K562 (cell line): ENCODE measurements around the gene RETN. TPM values are rescaled to one million over a fixed set of nuclear protein-coding genes. Genes with fewer than 3 reads are reported as not detected.
A peak's percentile ranks its signal among the peaks of the same experiment; 100 is the strongest.

Experiments
- CHD7 ChIP-seq: fragments of 200-600 bp; sonication (generic); IDR thresholded peaks from one replicate; pipeline ENCODE4 v1.6.1; 2012; ENCODE audit warnings: mild to moderate bottlenecking, low read depth, low read length, inconsistent platforms
- HOMEZ ChIP-seq: fragments of 250-450 bp; sonication (Bioruptor Pico); IDR thresholded peaks from 2 replicates; pipeline ENCODE4 v1.4.0; 2020; ENCODE audit warnings: mild to moderate bottlenecking, moderate library complexity
- HSF4 ChIP-seq: fragments of 250-450 bp; sonication (Bioruptor Pico); IDR thresholded peaks from 2 replicates; pipeline ENCODE4 v2.1.2; 2022; ENCODE audit warnings: mild to moderate bottlenecking, moderate library complexity, borderline replicate concordance
- KAT7 ChIP-seq: sonication (generic); formaldehyde crosslinking; IDR thresholded peaks from 2 replicates; pipeline ENCODE4 v1.8.0; 2022; ENCODE audit warnings: missing genetic modification reagents, mild to moderate bottlenecking, borderline replicate concordance
- KDM4B ChIP-seq, 2 experiments: fragments of 450-650 bp in 1 of 2; sonication (generic) in 1 of 2; IDR thresholded peaks; 2 replicates each; pipeline ENCODE4 v1.6.1; 2016 to 2017; ENCODE audit warnings: borderline replicate concordance in 2 of 2, antibody characterized with exemption in 1 of 2, low read depth in 1 of 2, mild to moderate bottlenecking in 1 of 2
- MCM2 ChIP-seq: fragments of 450-650 bp; IDR thresholded peaks from 2 replicates; pipeline ENCODE4 v1.6.1; 2017; ENCODE audit warnings: low read depth, mild to moderate bottlenecking
- MIER1 ChIP-seq: fragments of 450-650 bp; IDR thresholded peaks from 2 replicates; pipeline ENCODE4 v1.6.1; 2016; ENCODE audit warnings: antibody characterized with exemption, mild to moderate bottlenecking, low read depth
- PHF21A ChIP-seq: fragments of 450-650 bp; IDR thresholded peaks from 2 replicates; pipeline ENCODE4 v1.6.1; 2017; ENCODE audit warnings: low read depth, borderline replicate concordance
- RBM15 ChIP-seq: fragments of 200-400 bp; formaldehyde crosslinking; IDR thresholded peaks from 2 replicates; pipeline ENCODE4 v1.6.1; 2018; ENCODE audit warnings: mild to moderate bottlenecking, low read length, moderate library complexity; ENCODE audit not compliant: insufficient read depth
- SOX6 ChIP-seq: fragments of 450-650 bp; IDR thresholded peaks from 2 replicates; pipeline ENCODE4 v1.6.1; 2014; ENCODE audit warnings: mild to moderate bottlenecking
- TGIF2 ChIP-seq: sonication (generic); formaldehyde crosslinking; IDR thresholded peaks from 2 replicates; pipeline ENCODE4 v1.8.1; 2022; ENCODE audit warnings: mild to moderate bottlenecking, missing genetic modification reagents, moderate library complexity
- ZKSCAN8 ChIP-seq: fragments of 200-800 bp; sonication (Bioruptor generic); IDR thresholded peaks from 2 replicates; pipeline ENCODE4 v1.6.1; 2016; ENCODE audit warnings: missing genetic modification characterization, missing compliant biosample characterization
- polyA plus RNA-seq, 8 experiments: library from polyadenylated mRNA; depleted of rRNA in 4 of 8; stranded (reverse) in 5 of 8; unstranded in 3 of 8; fragments of >200 nt; fragmentation: Nextera tagmentation in 2 of 8; fragmentation: Illumina TruSeq in 1 of 8; extraction: Ambion mirVana in 2 of 8; extraction: Trizol in 1 of 8; gene quantifications; 2 replicates each; pipeline versions ENCODE4 v1.2.1 to v1.2.3, GENCODE V29; 2011 to 2014; ENCODE audit warnings: inconsistent platforms in 1 of 8, missing spikeins in 1 of 8
- total RNA-seq, 7 experiments: library from RNA; depleted of rRNA in 6 of 7; stranded (reverse); fragments of >200 nt in 6 of 7; fragmentation: Illumina TruSeq in 2 of 7; extraction: Trizol in 2 of 7; gene quantifications; 2 replicates each; pipeline versions ENCODE4 v1.2.1 to v1.2.3, GENCODE V29; 2011 to 2021; ENCODE audit warnings: low replicate concordance in 1 of 7
- TF ChIP-seq, protein P1 (sequence below): fragments of 250-450 bp; sonication (Bioruptor Pico); IDR thresholded peaks from 2 replicates; pipeline ENCODE4 v1.5.0; 2022; ENCODE audit warnings: mild to moderate bottlenecking

The RETN gene
- total and polyA plus RNA-seq, 9 of the 15 experiments (the other 6 are each of a cell fraction or from before 2014, with no cell fraction given), result not detected

DNA sequence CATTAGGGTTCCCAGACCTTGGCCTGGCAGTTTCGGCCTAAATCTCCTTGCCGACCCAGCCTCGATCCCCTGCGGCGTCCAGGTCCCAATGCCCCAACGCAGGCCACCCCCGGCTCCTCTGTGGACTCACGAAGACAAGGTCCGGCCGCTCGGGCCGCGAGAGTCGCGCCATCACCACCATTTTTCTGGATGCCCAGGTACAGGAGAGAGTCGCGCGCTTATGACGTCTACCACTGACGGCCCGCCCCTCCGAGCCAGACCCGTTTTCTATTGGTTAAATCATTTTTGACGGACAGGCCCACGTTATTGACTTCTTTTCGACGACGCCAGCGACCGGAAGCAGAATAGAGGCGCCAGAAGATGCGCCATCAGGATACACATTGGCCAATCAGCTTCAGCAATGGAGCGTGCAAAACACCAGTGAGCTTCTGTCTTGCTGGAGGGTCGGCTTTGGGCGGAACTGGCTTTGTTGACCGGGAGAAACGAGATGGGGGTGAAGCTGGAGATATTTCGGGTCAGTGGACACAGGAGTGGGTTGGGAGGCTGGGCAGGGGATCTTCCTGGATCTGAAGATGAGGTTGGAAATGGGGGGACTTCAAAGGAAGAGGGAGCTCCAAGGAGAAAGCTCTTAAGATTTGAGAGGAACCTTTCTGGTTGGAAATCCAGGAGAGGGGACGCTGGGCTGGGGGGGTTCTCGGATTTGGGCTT, 39.3 kb upstream of the RETN start, which contains the start of the genes PET100 and XAB2 (continued):
- TF ChIP-seq, protein P1, sequence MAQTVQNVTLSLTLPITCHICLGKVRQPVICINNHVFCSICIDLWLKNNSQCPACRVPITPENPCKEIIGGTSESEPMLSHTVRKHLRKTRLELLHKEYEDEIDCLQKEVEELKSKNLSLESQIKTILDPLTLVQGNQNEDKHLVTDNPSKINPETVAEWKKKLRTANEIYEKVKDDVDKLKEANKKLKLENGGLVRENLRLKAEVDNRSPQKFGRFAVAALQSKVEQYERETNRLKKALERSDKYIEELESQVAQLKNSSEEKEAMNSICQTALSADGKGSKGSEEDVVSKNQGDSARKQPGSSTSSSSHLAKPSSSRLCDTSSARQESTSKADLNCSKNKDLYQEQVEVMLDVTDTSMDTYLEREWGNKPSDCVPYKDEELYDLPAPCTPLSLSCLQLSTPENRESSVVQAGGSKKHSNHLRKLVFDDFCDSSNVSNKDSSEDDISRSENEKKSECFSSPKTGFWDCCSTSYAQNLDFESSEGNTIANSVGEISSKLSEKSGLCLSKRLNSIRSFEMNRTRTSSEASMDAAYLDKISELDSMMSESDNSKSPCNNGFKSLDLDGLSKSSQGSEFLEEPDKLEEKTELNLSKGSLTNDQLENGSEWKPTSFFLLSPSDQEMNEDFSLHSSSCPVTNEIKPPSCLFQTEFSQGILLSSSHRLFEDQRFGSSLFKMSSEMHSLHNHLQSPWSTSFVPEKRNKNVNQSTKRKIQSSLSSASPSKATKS, result no peak
- TF ChIP-seq CHD7 (no peak), KDM4B (IDR thresholded peaks at IDR 0.05; ENCODE audit: borderline replicate concordance in 2 of 2, low read depth in 1 of 2) (no peak), HOMEZ (CRISPR knock-in tag) (no peak), SOX6 (no peak), MCM2 (no peak), PHF21A (no peak), HSF4 (CRISPR knock-in tag) (no peak), ZKSCAN8 (no peak), RBM15 (no peak), KAT7 (CRISPR knock-in tag) (peak; percentile 78; the same call in 1 of the 2 replicates), MIER1 (no peak), TGIF2 (CRISPR knock-in tag) (no peak)
